AG09319 (cell line): ENCODE data around the gene TMEM121.

Source experiments
- DNase-seq: peaks from one replicate; pipeline ENCODE4 v3.0.0-alpha.2; 2010; ENCODE audit warnings: low read depth; ENCODE audit errors: extremely low read depth
- CTCF ChIP-seq: IDR thresholded peaks from 2 replicates; pipeline ENCODE4 v1.5.1; 2011; ENCODE audit warnings: low read depth, mild to moderate bottlenecking, inconsistent platforms, low read length, moderate library complexity

TMEM121 gene

GRCh38 chr14:105493921-105494605 is 32.3 kb upstream of the TMEM121 start:
- DNase-seq: no peak
- no peak for TF ChIP-seq CTCF

GRCh38 chr14:105494606-105494929 is 31.8 kb upstream of the TMEM121 start:
- DNase-seq: no peak
- no peak for TF ChIP-seq CTCF

- TF ChIP-seq CTCF: no peak
- no peak for DNase-seq
Measured at GRCh38 chr14:105495101-105495989, 31.0 kb upstream of the TMEM121 start.

- DNase-seq: no peak
- TF ChIP-seq CTCF: no peak
Measured at GRCh38 chr14:105495990-105496830, 30.2 kb upstream of the TMEM121 start.

- DNase-seq: no peak
- no peak for TF ChIP-seq CTCF
Measured at GRCh38 chr14:105496831-105497591, 29.4 kb upstream of the TMEM121 start.

- DNase-seq: no peak
- TF ChIP-seq CTCF: no peak
Measured at GRCh38 chr14:105497671-105498429, 28.5 kb upstream of the TMEM121 start.
